Measurements from ENCODE around the gene ADAMTS12. TPM values are rescaled to one million over a fixed set of nuclear protein-coding genes. Genes with fewer than 3 reads are reported as not detected.

ADAMTS12 gene
- total and polyA plus RNA-seq, 2 donors (not counting 1 experiment from before 2014, with no cell fraction given) = 10.7 to 44.8 TPM

DNA sequence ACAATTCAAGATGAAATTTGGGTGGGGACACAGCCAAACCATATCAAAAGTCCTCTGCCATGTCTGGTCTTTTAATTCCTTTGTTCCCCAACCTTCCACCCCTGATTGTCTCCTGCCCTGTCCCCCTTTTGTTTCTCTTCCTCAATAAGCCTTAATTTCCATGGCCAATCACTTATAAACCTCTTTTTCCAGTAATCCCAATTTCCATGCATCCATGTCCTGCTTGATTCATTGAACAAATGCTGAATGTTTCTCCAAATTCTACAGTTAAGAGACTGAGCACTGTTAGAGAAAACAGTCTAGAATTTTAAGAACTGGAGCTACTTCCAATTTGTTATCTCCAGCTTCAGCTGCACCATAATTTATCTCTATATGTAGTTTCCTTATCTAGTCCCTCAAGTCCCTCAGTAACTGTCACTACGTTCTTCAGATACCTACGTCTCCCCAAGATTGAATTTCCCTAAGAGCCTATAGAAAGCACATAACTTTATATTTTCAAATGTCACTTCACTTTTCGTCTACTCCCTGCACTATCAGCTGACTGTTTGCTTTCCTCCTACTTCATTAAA lies 416.8 kb downstream of the ADAMTS12 start:
- TF ChIP-seq EZH2 (IDR thresholded peaks at IDR 0.05; ENCODE audit: low read length, missing control alignments) (no peak), CTCF (conservative IDR thresholded peaks at IDR 0.05 in 1 of 2, IDR thresholded peaks at IDR 0.05 in 1 of 2; ENCODE audit: low read depth in 1 of 2, low read length in 2 of 2) (no peak)

DNA sequence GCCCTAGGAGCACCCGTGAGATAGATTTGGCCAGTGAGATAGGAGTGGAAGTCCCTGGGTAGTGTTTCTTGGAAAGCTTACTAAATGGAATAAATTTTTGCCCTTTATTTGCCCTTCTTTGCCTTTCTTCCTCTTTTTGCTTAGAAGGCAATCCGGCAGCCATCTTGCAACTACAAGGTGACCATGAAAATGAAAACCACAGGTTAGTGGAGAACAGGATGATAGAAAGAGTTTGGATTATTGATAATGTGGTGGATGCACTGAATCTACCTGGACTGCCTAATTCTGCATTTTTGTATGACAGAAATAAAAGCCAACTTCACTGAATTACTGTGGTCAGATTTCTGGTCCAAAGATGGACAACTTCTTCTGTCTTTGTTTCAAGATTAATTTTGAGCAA lies 417.8 kb downstream of the ADAMTS12 start:
- no peak for DNase-seq (ENCODE audit: low read depth in 2 of 2)
- no peaks in the 10 kb centered on the region for H3K27me3 ChIP-seq (ENCODE audit: control insufficient read depth, insufficient read depth, low read length)
- H3K4me3 ChIP-seq (replicated peaks in 1 of 4; ENCODE audit: control extremely low read depth in 1 of 4, insufficient read depth in 1 of 4, low read depth in 3 of 4, low read length in 4 of 4) = no peak overlapping the region
- no peaks in the 10 kb centered on the region for H3K4me1 ChIP-seq (ENCODE audit: control insufficient read depth, extremely low read depth, insufficient read depth, low read length)
- no peak overlapping the region for H3K4me2 ChIP-seq (ENCODE audit: extremely low read depth, insufficient read depth, low read length)
- H3K9me3 ChIP-seq (ENCODE audit: control insufficient read depth, insufficient read depth, low read depth, low read length) = no peaks in the 10 kb centered on the region
- H3K36me3 ChIP-seq (ENCODE audit: control insufficient read depth, insufficient read depth, low read length) = peaks cover 3% of the 10 kb centered on the region
- no peak overlapping the region for H3K27ac ChIP-seq (ENCODE audit: insufficient read depth, low read length)
- H3K79me2 ChIP-seq (ENCODE audit: control insufficient read depth, insufficient read depth, low read length) = no peaks in the 10 kb centered on the region
- TF ChIP-seq CTCF (conservative IDR thresholded peaks at IDR 0.05 in 1 of 2, IDR thresholded peaks at IDR 0.05 in 1 of 2; ENCODE audit: low read depth in 1 of 2, low read length in 2 of 2) (no peak), EZH2 (IDR thresholded peaks at IDR 0.05; ENCODE audit: low read length, missing control alignments) (no peak)
- H4K20me1 ChIP-seq (ENCODE audit: control insufficient read depth, extremely low read depth, insufficient read depth, low read length) = no peaks in the 10 kb centered on the region
- no peak overlapping the region for H3K9ac ChIP-seq (ENCODE audit: insufficient read depth, low read length)
- H2AFZ ChIP-seq (ENCODE audit: low read length) = no peak overlapping the region

More for the DNA sequence above, 416.8 kb downstream of the ADAMTS12 start:
- Histone ChIP-seq H3K4me2 (ENCODE audit: extremely low read depth, insufficient read depth, low read length) (no peak overlapping the region), H3K27ac (ENCODE audit: insufficient read depth, low read length) (no peak overlapping the region), H3K4me1 (ENCODE audit: control insufficient read depth, extremely low read depth, insufficient read depth, low read length) (no peaks in the 10 kb centered on the region), H3K4me3 (replicated peaks in 1 of 4; ENCODE audit: control extremely low read depth in 1 of 4, insufficient read depth in 1 of 4, low read depth in 3 of 4, low read length in 4 of 4) (no peak overlapping the region), H3K79me2 (ENCODE audit: control insufficient read depth, insufficient read depth, low read length) (no peaks in the 10 kb centered on the region), H3K27me3 (ENCODE audit: control insufficient read depth, insufficient read depth, low read length) (no peaks in the 10 kb centered on the region), H3K9ac (ENCODE audit: insufficient read depth, low read length) (no peak overlapping the region), H4K20me1 (ENCODE audit: control insufficient read depth, extremely low read depth, insufficient read depth, low read length) (no peaks in the 10 kb centered on the region), H2AFZ (ENCODE audit: low read length) (no peak overlapping the region), H3K9me3 (ENCODE audit: control insufficient read depth, insufficient read depth, low read depth, low read length) (no peaks in the 10 kb centered on the region), H3K36me3 (ENCODE audit: control insufficient read depth, insufficient read depth, low read length) (peaks cover 2% of the 10 kb centered on the region)
- DNase-seq (ENCODE audit: low read depth in 2 of 2) = no peak

Other genes starting within 250 kb of the ADAMTS12 start
- gene RXFP3, start 44.4 kb upstream of the ADAMTS12 start, total RNA-seq = not detected in 2 replicates
- gene RXFP3, start 44.4 kb upstream of the ADAMTS12 start, polyA plus RNA-seq = not detected in 2 replicates
- under 0.01 TPM in 2 replicates for gene SLC45A2, start 92.7 kb upstream of the ADAMTS12 start, total RNA-seq
- gene SLC45A2, start 92.7 kb upstream of the ADAMTS12 start, polyA plus RNA-seq = 0.03 TPM in 1 of 2 replicates, not detected in the other
- gene AMACR, start 116.1 kb upstream of the ADAMTS12 start, total RNA-seq = 6.2 and 7.6 TPM in 2 replicates
- 13.4 and 14.2 TPM in 2 replicates for gene AMACR, start 116.1 kb upstream of the ADAMTS12 start, polyA plus RNA-seq
- 1.0 and 1.2 TPM in 2 replicates for gene C1QTNF3, start 151.2 kb upstream of the ADAMTS12 start, total RNA-seq
- 0.42 and 0.68 TPM in 2 replicates for gene C1QTNF3, start 151.2 kb upstream of the ADAMTS12 start, polyA plus RNA-seq